GM19193 (cell line): ENCODE results near the gene MARK1.

Experiments used
- POLR2A ChIP-seq: IDR thresholded peaks from 4 replicates; pipeline ENCODE4 v1.6.1; 2011; ENCODE audit not compliant: insufficient read depth, insufficient read length; ENCODE audit errors: extremely low read depth

Gene MARK1

DNA sequence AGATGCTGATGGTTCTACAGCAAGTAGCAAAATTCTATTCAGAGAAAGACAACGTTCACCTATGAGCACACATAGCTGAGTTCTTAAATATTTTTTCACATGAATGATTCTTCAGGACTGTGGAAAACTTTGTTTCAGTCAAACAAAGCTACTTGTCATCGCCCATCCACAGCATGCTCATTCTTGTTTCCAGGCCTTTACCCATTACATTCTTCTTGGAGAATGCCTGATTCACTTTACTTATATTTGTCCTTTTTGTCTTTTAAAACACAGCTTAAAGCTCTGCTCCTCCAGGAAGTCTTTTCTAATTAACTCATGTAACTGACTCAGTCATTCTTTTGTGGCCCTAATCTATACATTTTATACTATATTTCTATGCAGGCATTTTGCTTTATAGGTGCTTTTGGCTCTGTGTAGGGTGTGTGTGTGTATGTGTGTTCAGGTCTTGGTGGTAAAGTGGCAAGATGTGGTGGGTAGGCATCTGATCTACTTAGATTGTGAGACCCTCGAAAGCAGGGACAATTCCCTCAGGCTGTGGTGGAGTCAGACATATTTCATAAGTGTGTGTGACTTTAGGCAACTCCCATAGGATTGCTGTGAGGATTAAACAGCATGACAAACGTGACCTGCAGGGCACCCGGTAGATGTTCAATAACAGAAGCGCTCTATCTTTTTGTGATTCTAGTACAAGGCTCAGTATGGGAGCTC lies 11.8 kb upstream of the MARK1 start:
- no peak for TF ChIP-seq POLR2A

DNA sequence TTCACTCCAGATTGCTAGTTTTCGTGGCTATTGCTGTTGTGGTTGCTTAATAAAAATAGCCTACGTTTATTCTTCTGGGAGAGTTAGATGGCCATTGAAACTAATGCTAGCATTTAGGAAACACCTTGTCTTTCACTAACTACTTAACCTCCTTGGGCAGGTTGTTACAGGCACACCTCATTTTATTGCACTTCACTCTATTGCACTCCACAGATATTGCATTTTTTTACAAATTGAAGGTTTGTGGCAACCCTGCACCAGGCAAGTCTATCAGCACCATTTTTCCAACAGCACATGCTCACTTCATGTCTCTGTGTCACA lies 11.3 kb upstream of the MARK1 start:
- TF ChIP-seq POLR2A: no peak

DNA sequence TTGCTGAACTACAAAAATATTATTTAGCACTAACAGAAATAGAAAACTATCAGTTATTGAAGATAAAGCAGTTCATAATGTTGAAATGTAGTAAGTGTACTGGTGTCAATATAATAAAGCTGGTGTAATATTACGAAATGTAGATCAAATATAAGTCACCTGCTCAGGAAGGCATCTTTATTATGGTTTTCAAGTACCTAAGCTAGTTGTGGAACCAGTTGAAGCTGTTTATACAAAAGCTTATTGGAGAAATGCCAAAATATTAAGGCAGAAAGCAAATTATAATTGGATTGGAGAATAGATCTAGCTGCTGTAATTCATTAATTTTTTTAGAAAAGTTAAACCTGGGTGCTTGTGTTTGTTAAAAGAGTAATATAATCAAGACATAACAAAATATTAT lies 6.2 kb upstream of the MARK1 start:
- TF ChIP-seq POLR2A: no peak

DNA sequence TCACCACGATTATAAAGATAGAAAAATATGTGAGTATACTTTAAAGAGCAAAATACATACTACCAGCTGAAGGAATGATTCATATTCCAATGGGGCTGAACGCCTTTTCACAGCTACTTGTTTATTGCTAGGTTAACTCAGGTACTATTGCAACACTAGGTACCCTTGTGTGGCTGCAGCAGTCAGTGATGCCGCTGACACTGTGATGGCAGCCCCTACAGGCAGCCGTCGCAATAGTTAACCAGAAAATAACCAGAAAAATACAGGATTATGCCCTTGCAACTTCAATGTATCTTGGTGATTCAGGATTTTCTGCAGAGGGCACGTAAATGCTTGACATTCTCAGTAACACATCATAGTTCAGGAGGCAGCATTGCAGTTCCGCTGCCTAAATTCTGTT lies 1.6 kb upstream of the MARK1 start:
- TF ChIP-seq POLR2A: no peak

DNA sequence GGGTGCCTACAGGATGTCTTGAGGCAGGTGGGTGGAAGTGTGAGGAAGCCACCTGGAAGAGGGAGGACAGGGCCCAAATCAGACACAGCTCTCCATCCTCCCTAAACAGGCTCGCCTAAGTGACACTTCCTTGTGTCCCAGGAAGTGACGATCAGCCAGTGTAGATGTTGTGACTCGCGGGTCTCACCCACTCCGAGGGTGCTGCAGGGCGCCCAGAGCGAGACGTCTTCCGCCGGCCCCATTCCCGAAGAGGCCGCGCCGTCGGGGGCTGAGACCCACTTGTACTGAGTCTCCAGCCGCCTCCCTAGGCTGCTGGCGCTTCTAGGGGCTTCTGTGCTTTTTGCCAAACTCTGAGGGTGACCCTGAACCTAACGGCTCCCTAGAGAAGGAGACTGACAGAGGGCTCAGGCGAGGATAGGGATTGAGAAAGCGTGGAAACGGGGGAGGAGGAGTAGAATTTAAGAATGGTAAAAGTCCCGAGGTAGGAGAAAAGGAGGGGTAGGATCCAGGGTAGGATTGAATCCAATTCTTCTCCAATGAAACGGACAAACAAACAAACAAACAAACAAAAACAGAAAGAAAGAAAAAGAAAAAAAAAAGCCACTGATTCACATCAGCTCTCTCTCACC lies 543 bp upstream of the MARK1 start:
- no peak for TF ChIP-seq POLR2A

DNA sequence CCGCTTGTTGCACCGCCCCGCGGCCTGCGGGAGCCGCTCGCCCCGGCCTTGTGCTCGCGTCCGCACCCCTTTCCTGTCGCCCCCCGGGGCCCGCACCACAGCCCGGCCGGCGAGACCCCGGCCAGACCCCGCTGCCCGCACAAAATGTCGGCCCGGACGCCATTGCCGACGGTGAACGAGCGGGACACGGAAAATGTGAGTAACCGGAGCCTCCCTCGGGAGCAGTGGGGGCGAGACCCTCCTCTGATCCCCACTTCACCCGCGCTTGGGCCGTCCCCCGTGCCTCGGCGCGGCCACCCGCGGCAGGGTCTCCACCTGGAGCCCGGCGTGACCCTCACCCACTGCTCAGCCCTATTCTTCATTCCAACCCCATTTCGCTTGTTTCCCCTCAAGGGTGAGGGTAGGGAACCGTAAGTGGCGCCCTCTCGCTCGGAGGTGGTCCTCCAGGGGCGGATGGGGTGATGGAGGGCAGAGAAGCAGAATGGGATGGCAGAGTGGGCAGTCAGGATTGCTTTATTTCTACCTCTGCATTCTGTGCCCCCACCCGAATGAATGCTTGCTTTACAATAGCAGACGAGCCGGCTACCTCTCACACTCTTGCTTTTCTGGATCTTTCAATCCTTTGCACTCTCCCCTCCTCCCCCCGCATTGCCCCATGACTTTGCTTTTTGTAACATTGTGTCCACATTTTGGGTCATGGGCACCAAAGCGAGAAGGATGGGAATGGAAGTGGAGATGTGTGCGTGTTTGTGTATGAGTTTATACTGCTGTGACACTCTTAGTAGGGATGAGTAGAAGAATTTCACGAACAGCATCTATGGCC lies 954 bp downstream of the MARK1 start:
- TF ChIP-seq POLR2A: no peak

DNA sequence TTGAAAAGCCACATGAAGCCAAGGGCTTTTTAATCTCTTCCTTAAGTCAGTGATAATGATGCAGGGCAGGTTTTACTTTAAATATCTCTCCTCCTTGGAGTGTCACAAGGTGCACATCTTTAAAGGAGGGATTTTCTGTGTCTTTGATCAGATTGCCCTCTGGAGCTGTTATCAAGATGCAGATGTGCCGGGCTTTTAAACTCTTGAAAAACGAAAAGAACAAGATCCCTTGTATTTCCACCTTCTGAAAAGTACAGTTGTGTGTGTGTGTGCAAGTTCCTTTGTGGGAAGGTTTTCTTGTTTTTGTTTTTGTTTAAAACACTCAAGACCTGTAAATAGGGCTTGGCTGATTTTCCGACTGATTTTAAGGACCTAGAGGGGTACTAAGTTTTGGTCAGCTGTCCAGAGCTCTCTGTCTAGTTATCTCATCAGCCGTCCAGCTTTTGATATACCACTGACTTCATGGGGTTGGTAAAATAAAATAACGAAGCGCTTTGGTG lies 1.6 kb downstream of the MARK1 start:
- TF ChIP-seq POLR2A: no peak

DNA sequence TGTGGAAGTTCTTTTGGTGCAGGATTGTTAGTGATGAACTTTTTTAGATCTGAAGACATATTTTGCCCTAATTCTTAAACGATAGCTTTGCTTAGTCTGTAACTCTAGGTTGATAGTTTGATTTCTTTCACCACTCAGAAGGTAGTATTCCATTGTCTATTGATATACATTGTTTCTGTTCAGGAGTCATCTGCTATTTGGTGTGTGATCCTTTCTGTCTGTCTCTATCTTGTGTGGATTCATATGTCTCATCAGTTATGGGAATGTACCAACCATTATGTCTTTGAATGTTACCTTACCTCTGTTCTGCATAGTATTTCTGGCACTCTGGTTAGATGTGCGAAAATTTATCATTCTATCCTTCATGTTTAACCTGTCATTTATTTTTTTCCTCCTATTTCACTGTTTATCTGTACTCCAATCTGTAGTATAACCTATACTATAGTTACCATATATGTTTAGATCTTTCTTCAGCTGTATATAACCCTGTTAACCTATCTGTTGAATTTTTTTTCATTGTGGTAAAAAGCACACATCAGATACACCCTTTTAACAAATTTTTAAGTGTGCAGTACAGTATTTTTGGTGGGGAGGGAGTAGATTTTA lies 5.7 kb downstream of the MARK1 start:
- no peak for TF ChIP-seq POLR2A

DNA sequence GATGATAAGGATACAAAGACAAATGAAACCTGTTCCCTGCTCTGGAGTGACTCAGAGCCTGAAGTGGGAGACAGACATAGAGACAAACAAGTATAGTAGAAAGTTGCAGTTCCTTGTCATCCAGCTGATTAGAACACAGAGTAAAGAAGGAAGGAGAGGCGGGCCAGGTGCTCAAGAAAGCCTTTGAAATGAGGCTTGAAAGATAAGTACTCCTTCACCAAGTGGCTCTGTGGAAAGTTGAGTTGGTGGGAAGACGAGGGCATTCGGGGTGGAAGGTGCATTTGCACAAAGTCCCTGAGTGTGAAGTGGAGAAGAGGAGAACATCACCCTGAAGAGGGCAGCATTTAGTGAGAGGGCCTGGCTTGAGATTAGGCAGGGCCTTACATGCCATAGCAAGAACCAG lies 17.0 kb downstream of the MARK1 start:
- TF ChIP-seq POLR2A: no peak

DNA sequence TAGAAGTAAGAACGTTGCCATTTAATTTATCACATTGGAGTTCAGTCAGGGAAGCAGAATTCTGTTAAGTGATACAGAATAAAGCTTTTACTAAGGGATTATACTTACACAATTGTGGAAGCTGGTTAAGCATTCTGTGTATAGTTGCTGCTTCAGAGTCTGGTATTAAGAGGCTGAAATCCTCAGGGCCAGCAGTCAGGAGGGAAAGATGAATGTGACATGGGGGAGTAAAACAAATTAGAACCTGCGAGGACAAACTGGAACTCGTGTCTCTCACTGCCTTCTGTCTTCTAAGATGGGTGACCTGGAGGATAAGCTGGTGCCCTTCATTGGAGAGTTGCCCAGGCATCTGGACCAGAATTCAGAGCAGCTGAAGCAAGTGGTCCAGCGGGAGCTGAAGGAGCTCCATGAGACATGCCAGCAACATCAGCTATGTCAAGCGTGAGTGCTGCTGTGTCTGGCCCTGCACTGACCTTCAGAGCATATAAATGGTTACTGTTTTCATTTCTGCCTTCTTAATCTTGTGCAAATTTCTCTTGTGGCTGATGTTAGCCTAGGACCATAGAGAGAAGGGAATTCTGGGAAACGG lies 23.0 kb downstream of the MARK1 start:
- no peak for TF ChIP-seq POLR2A

DNA sequence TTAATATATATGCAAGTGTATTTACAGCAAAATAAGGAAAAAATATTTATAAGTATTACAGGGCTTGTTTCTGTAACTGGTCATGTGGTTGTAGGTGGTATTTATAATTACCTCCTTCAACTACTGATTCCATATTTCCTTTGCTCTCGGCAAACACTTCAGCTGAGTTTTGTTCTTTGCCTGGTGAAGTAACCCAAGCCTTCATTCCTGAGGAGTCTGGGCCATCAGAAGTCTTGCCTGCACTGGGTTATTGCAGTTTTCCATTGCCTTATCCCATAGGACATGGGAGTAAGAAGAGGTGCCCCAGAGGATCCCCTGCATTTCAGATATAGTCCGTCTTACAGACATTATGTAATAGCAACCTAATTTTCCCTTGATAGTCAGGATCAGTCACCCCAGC lies 23.8 kb downstream of the MARK1 start:
- no peak for TF ChIP-seq POLR2A

DNA sequence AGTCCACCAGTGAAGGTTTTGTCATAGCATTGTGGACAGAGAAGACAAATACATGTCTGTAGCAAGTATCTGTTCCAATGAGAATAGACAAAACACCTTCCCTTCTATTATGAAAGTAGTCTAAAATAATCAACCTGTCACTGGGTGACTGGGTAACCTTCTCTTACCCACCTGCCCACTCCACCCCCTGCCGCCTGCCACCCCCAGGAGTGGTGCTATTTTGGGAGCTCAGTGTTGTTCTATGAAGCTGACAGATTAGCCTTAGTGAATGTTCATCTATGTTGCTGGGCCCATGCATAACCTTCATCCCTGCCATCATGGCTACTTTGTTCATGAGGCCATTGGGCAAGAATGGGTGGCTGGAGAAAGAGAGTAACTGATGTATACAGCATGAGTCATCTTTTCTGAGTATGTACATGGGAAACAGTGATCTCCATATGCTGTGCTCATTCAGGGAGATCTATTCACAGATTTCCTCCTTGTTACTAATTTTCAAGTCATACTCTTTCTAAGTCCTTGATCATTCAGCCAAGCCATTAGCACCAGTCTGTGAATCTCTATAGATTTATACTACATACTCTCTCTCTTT lies 24.8 kb downstream of the MARK1 start:
- TF ChIP-seq POLR2A: no peak

DNA sequence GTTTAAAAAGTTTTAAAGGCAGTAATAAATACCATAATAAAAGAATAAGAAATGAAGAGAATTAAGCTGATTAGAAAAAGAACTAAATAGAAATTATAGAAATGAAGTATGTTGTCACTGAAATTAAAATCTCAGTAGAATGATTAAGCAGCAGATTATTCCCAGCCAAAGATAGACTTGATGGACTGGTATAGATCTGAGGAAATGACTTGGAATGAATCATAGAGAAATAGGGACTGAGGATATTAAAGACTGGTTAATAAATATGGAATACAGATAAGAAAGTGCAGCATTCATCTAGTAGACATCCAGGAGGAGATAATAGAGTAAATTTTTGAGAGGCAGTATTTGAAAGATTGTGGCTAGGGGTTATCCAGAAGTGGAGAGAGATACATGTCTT lies 28.7 kb downstream of the MARK1 start:
- no peak for TF ChIP-seq POLR2A

DNA sequence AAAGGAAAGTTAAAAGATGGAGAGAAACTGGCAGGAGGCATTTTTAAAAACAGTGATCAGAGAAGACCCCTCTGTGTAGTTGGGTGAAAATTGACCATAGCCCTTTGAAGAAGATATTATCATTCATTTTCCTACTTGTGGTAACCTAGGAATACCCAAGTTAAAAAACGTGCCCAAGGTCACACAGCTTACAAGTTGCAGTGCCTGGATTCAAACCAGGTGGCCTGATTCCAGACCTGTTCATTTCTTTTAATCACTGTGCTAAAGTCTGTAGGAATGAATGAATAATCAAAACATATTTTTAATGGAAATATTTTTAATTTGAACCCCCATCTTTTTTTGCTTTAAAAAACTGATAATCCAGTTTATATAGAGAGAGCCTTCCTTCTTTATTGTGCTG lies 35.6 kb downstream of the MARK1 start:
- TF ChIP-seq POLR2A: no peak

DNA sequence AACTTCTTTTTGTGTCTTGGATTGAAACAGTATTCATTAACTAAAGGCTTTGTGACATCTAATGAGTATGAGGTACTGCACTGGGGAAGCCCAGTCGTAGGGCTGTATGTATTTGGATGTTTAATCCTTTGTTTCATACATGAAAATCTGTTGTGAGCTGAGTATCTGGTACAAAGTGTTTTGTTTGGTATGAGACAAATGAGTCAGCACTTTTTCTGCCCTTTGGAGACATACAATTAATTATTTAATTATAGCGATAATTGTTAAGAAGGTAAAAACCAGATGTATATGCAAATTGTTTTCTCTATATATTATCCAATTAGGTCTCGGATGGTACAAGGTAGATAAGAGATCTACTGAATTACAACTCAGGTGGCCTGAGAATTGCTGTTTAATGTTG lies 36.3 kb downstream of the MARK1 start:
- TF ChIP-seq POLR2A: no peak
